NCI-H2081 treated with DMSO at 0.1 percent for 48 hours (cell line): ENCODE results near the gene PDE4B.
"Not testable (repeated sequence)": the region's sequence is repeated elsewhere in the genome, so short reads cannot be mapped to it uniquely, and the experiment has no call there.

ENCODE experiments used
- DNase-seq: peaks from one replicate; lab custom pipeline; 2025; lab: John Stamatoyannopoulos, UW

The PDE4B gene

GRCh38 chr1:65994223-65994622 is 201.5 kb downstream of the PDE4B start:
- no peak for DNase-seq

GRCh38 chr1:65995336-65995735 is 202.6 kb downstream of the PDE4B start:
- DNase-seq = no peak

GRCh38 chr1:65995928-65996327 is 203.2 kb downstream of the PDE4B start:
- DNase-seq = no peak

GRCh38 chr1:65997693-65998092 is 205.0 kb downstream of the PDE4B start:
- no peak for DNase-seq

GRCh38 chr1:65998763-65999583 is 206.3 kb downstream of the PDE4B start:
- DNase-seq = no peak

- DNase-seq = no peak
Observed at GRCh38 chr1:66000033-66000637, 207.4 kb downstream of the PDE4B start.

GRCh38 chr1:66003690-66004089 is 211.0 kb downstream of the PDE4B start:
- no peak for DNase-seq

- DNase-seq = not testable (repeated sequence)
Observed at GRCh38 chr1:66006534-66006933, 213.8 kb downstream of the PDE4B start.

GRCh38 chr1:66012106-66012784 is 219.6 kb downstream of the PDE4B start:
- DNase-seq = no peak

GRCh38 chr1:66013371-66013770 is 220.7 kb downstream of the PDE4B start:
- no peak for DNase-seq

- no peak for DNase-seq
Observed at GRCh38 chr1:66022904-66023620, 230.4 kb downstream of the PDE4B start.

- DNase-seq = no peak
Observed at GRCh38 chr1:66025188-66025587, 232.5 kb downstream of the PDE4B start.

- DNase-seq = no peak
Observed at GRCh38 chr1:66028035-66028434, 235.3 kb downstream of the PDE4B start.

GRCh38 chr1:66033781-66034180 is 241.1 kb downstream of the PDE4B start:
- DNase-seq = no peak

GRCh38 chr1:66035616-66036245 is 243.0 kb downstream of the PDE4B start:
- DNase-seq = no peak

- no peak for DNase-seq
Observed at GRCh38 chr1:66041654-66042053, 249.0 kb downstream of the PDE4B start.

- no peak for DNase-seq
Observed at GRCh38 chr1:66043186-66043585, 250.5 kb downstream of the PDE4B start.

GRCh38 chr1:66044912-66045311 is 252.2 kb downstream of the PDE4B start:
- no peak for DNase-seq

- DNase-seq = no peak
Observed at GRCh38 chr1:66046415-66046814, 253.7 kb downstream of the PDE4B start.

- DNase-seq = no peak
Observed at GRCh38 chr1:66048011-66048410, 255.3 kb downstream of the PDE4B start.

- no peak for DNase-seq
Observed at GRCh38 chr1:66050123-66050522, 257.4 kb downstream of the PDE4B start.

- DNase-seq = no peak
Observed at GRCh38 chr1:66050633-66051032, 257.9 kb downstream of the PDE4B start.
